ENCODE results near the gene FBXW11. TPM values are rescaled to one million over a fixed set of nuclear protein-coding genes. Genes with fewer than 3 reads are reported as not detected.
"Not testable (repeated sequence)": the region's sequence is repeated elsewhere in the genome, so short reads cannot be mapped to it uniquely, and the experiment has no call there.

Gene FBXW11
- total and polyA plus RNA-seq, 4 donors, result 7.6 to 87.5 (median 35.2) TPM

DNA sequence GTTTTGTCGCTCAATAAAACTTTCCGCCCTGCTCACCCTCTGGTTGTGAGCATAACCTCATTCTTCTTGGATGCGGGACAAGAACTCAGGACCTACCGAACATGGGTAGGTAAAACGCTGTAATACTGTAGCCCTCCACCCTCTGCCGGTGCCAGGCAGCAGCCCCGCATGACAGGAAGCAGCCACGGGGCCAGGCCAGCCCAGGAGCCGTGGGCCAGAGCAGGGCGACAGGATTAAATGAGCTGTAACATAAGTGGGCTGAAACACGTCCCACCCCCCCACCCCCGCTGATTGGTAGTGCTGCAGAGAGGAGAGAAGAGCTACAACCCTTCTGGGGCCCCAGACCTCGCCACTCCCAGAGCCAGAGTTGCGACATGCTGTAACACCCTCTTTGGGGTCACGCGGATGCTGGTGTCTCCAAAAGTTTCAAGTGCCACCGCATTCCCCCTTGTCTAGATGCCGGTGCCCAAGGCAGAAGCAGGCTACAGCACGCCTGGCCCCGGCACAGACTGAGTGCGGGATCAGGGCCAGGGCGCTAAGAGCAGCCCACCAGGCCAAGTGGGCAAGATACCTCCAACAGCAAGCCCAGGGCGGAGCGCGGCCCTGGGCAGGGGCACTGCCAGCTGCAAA is 81.8 kb downstream of the FBXW11 start:
- WGBS, 2 donors, result 98% methylated on average over 25 of the region's 25 CpGs
- no peaks in the 10 kb centered on the region for H3K9me3 ChIP-seq (ENCODE audit: control insufficient read depth in 4 of 4, insufficient read depth in 3 of 4, low read length in 3 of 4)
- TF ChIP-seq, protein P1, sequence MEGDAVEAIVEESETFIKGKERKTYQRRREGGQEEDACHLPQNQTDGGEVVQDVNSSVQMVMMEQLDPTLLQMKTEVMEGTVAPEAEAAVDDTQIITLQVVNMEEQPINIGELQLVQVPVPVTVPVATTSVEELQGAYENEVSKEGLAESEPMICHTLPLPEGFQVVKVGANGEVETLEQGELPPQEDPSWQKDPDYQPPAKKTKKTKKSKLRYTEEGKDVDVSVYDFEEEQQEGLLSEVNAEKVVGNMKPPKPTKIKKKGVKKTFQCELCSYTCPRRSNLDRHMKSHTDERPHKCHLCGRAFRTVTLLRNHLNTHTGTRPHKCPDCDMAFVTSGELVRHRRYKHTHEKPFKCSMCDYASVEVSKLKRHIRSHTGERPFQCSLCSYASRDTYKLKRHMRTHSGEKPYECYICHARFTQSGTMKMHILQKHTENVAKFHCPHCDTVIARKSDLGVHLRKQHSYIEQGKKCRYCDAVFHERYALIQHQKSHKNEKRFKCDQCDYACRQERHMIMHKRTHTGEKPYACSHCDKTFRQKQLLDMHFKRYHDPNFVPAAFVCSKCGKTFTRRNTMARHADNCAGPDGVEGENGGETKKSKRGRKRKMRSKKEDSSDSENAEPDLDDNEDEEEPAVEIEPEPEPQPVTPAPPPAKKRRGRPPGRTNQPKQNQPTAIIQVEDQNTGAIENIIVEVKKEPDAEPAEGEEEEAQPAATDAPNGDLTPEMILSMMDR (IDR thresholded peaks at IDR 0.05; ENCODE audit: control extremely low read depth, extremely low read depth), result no peak
- H3K9ac ChIP-seq (ENCODE audit: insufficient read depth in 1 of 2, low read length in 2 of 2), result no peak overlapping the region
- peaks cover 0 to 6% (median 0%) of the 10 kb centered on the region in 5 donors for H3K4me1 ChIP-seq (ENCODE audit: control insufficient read depth in 5 of 5, insufficient read depth in 5 of 5, low read length in 5 of 5)
- no peaks in the 10 kb centered on the region for H3K36me3 ChIP-seq (ENCODE audit: control insufficient read depth in 4 of 4, insufficient read depth in 4 of 4, low read length in 4 of 4)
- H3K27ac ChIP-seq (ENCODE audit: low read depth in 1 of 2, low read length in 1 of 2), result no peak overlapping the region
- no peaks in the 10 kb centered on the region for H3K27me3 ChIP-seq (ENCODE audit: control insufficient read depth in 3 of 3, insufficient read depth in 3 of 3, low read length in 2 of 3)
- ATAC-seq (ENCODE audit: insufficient read depth, low FRiP score), result no peak
- H3K4me3 ChIP-seq, result no peak overlapping the region
- DNase-seq, result no peak

DNA sequence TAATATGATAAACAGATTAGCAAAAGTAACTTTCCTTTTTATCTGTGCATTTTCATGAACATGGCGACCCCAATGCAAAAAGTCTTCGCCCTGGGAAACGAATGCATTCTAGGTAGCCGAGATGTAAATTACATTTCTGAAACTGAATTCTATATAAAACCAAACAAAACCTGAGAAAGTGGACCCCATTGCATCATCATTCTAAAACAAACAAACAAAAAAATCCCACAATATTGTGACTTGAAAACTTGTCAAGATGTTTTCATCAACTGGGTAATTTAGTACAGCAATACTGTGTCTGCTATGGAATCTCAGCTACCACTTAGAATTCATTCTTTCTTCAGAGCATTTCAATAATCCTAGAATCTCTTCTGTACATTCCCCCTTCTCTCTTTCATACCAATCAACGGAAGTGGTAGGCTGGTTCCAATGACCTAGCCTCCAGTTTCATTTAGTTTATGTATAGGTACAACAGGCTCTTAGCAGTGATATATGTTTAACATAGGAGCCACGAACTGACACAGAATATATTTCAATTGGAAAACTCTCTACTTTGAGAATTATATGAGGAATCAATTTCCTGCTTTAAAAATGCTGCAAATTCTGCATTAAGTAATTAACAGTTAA is 85.6 kb downstream of the FBXW11 start:
- Histone ChIP-seq H3K4me1 (ENCODE audit: control insufficient read depth in 5 of 5, insufficient read depth in 5 of 5, low read length in 5 of 5) (peaks cover 0 to 10% (median 0%) of the 10 kb centered on the region in 5 donors), H3K4me3 (no peak overlapping the region)

DNA sequence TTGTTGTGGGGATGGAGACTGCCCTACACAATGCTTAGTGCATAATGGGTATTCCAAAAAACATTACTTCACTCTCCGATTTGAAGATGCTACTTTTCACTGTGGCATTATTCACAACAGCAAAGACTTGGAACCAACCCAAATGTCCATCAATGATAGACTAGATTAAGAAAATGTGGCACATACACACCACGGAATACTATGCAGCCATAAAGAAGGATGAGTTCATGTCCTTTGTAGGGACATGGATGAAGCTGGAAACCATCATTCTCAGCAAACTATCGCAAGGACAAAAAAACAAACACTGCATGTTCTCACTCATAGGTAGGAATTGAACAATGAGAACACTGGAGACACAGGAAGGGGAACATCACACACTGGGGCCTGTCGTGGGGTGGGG is 90.7 kb downstream of the FBXW11 start:
- not testable (repeated sequence) for H3K9me3 ChIP-seq (ENCODE audit: control insufficient read depth in 4 of 4, insufficient read depth in 3 of 4, low read length in 3 of 4); H3K36me3 ChIP-seq (ENCODE audit: control insufficient read depth in 4 of 4, insufficient read depth in 4 of 4, low read length in 4 of 4); H3K27me3 ChIP-seq (ENCODE audit: control insufficient read depth in 3 of 3, insufficient read depth in 3 of 3, low read length in 2 of 3); DNase-seq; H3K4me3 ChIP-seq; H3K9ac ChIP-seq (ENCODE audit: insufficient read depth in 1 of 2, low read length in 2 of 2); ATAC-seq (ENCODE audit: insufficient read depth, low FRiP score); H3K27ac ChIP-seq (ENCODE audit: low read depth in 1 of 2, low read length in 1 of 2)
- WGBS, 2 donors, result 94 to 96% methylated on average over 4 of the region's 4 CpGs
- peaks cover 2 to 21% (median 7%) of the 10 kb centered on the region in 5 donors for H3K4me1 ChIP-seq (ENCODE audit: control insufficient read depth in 5 of 5, insufficient read depth in 5 of 5, low read length in 5 of 5)

More for the DNA sequence above, 85.6 kb downstream of the FBXW11 start:
- H3K27me3 ChIP-seq (ENCODE audit: control insufficient read depth in 3 of 3, insufficient read depth in 3 of 3, low read length in 2 of 3), result no peaks in the 10 kb centered on the region
- H3K27ac ChIP-seq (ENCODE audit: low read depth in 1 of 2, low read length in 1 of 2), result no peak overlapping the region
- no peak overlapping the region for H3K9ac ChIP-seq (ENCODE audit: insufficient read depth in 1 of 2, low read length in 2 of 2)
- H3K36me3 ChIP-seq (ENCODE audit: control insufficient read depth in 4 of 4, insufficient read depth in 4 of 4, low read length in 4 of 4), result no peaks in the 10 kb centered on the region
- WGBS, 2 donors, result 93% methylated on average over 6 of the region's 6 CpGs
- no peaks in the 10 kb centered on the region for H3K9me3 ChIP-seq (ENCODE audit: control insufficient read depth in 4 of 4, insufficient read depth in 3 of 4, low read length in 3 of 4)
- ATAC-seq (ENCODE audit: insufficient read depth, low FRiP score) (no peak), DNase-seq (no peak)
- TF ChIP-seq, protein P1 (IDR thresholded peaks at IDR 0.05; ENCODE audit: control extremely low read depth, extremely low read depth), result no peak

- H3K9ac ChIP-seq (ENCODE audit: insufficient read depth in 1 of 2, low read length in 2 of 2), result no peak overlapping the region
- no peaks in the 10 kb centered on the region for H3K27me3 ChIP-seq (ENCODE audit: control insufficient read depth in 3 of 3, insufficient read depth in 3 of 3, low read length in 2 of 3)
- H3K36me3 ChIP-seq (ENCODE audit: control insufficient read depth in 4 of 4, insufficient read depth in 4 of 4, low read length in 4 of 4), result peaks cover 0 to 2% (median 2%) of the 10 kb centered on the region in 4 donors
- no peaks in the 10 kb centered on the region for H3K9me3 ChIP-seq (ENCODE audit: control insufficient read depth in 4 of 4, insufficient read depth in 3 of 4, low read length in 3 of 4)
- no peak for ATAC-seq (ENCODE audit: insufficient read depth, low FRiP score)
- 93 to 97% methylated on average over 5 of the region's 5 CpGs for WGBS, 2 donors
- no peak overlapping the region for H3K4me3 ChIP-seq
- H3K27ac ChIP-seq (ENCODE audit: low read depth in 1 of 2, low read length in 1 of 2), result no peak overlapping the region
- peaks cover 2 to 21% (median 7%) of the 10 kb centered on the region in 5 donors for H3K4me1 ChIP-seq (ENCODE audit: control insufficient read depth in 5 of 5, insufficient read depth in 5 of 5, low read length in 5 of 5)
- TF ChIP-seq, protein P1 (IDR thresholded peaks at IDR 0.05; ENCODE audit: control extremely low read depth, extremely low read depth), result no peak
- no peak for DNase-seq
Measured at GRCh38 chr5:171914726-171915338, 91.6 kb downstream of the FBXW11 start.
